Activated CD4-positive, alpha-beta T cell treated with anti-CD3 and anti-CD28 coated beads, Interleukin-2, Interleukin-6, amounts not matched to agents 100 ng/mL and 50 ng/mL, durations not matched to agents 16 hours and 8 hours (primary cell): ENCODE results near the gene GCHFR.
A peak's percentile ranks its signal among the peaks of the same experiment; 100 is the strongest.

Source experiments
- DNase-seq: peaks from one replicate; pipeline ENCODE4 v3.0.0-alpha.2; 2020

GCHFR gene

DNA sequence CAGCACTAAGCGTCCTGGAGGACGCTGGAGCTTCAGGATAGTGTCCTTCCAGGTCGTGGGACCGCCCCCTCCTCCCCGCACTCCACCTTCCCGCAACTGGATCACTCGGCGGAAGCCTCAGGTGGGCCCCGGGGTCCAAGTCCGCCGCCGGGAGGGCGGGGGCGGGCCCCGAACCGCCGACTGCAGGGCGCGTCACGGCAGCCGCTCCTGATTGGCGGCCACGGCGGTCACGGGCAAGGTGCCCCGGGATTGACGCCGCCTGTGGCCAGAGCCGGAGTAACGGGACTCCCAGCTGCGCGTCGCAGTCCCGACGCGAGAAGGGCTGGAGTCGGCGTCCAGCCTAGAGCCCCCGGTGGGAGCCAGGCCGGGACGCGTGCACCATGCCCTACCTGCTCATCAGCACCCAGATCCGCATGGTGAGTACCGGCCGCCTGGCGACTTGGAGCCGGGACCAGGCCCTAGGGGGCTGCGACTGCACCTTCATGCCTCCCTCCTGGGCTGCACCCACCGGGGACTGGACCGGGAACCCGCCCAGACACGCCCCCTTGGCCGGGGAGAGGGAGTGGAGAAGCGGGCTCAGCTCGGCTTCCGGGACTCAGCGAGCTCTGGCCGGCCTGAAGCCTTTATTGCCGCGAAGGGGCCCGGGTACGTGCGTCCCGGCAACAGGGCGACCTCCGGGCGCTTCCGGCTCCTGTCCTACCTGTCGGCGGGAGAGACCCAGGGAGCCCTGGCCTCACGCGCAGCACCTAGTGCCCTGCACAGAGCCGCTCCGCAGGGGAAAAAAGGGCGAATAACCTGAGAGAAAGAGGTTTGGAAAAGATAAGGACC, at the start of gene GCHFR:
Gene GCHFR, plus strand, starts transcription at position 268 of the 828 bp plus-strand sequence. Its CDS starts 113 bp downstream, at position 381.
- peak; percentile 76 for DNase-seq

DNA sequence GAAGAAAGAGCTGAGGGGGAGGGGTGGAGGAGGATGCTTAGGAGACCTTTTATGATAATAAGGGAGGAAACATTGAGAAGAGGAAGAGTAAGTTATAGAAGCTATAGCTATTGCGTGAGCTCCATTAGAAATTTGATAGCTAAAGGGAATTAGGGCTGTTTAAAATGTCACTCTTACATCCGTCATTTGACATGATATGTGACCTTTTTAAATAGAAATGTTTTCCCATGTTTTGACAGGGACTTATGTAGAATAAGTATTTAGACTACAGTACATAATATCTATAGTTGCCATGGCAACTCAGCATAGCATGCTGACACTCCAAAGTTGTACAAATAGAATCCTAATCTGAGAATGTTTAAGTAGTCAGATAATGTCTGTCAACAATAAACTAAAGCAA, 49.7 kb upstream of the GCHFR start:
- DNase-seq, result no peak

DNA sequence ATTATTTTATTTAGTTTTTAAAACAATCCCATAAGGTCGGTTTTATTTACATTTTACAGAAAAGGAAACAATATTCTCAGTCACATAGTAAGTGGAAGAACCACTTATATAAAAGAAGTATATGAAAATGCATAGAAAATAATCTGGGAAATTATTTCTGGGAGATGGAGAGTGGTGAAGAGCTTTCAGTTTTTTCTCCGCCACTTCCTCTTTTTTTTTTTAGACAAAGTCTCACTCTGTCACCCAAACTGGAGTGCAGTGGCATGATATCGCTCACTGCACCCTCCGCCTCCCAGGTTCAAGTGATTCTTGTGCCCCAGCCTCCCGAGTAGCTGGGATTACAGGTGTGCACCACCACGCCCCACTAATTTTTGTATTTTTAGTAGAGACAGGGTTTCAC, 47.7 kb upstream of the GCHFR start:
- DNase-seq, result no peak

DNA sequence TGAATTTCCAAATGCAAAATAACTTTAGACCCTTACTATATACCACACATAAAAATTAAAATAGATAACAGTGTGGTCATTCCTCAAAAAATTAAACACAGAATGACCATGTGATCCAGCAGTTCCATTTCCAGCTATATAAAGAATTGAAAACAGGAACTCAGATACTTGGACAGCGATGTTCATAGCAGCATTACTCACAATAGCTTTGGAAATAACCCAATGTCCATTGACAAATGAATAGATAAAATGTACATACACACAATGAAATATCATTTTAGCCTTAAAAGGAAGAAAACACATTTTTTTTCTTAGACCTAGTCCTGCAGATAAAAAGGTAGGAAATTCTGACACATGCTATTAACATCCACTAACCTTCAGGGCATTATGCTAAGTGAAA, 42.2 kb upstream of the GCHFR start:
- no peak for DNase-seq

DNA sequence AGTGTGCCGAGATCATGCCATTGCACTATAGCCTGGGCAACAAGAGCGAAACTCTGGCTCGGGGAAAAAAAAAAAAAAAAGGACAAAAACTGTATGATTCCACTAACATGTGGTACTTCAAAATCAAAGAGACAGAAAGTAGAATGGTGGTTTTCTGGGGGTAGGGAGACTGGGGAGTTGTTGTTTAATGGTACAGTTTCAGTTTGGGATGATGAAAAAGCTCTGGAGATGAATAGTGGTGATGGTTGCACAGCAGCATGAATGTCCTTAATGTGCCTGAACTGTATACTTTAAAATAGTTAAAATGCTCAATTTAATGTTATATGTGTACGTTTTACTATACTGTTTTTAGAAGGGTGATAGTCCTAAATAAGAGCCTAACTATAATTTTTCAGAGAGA, 41.5 kb upstream of the GCHFR start:
- DNase-seq, result no peak

DNA sequence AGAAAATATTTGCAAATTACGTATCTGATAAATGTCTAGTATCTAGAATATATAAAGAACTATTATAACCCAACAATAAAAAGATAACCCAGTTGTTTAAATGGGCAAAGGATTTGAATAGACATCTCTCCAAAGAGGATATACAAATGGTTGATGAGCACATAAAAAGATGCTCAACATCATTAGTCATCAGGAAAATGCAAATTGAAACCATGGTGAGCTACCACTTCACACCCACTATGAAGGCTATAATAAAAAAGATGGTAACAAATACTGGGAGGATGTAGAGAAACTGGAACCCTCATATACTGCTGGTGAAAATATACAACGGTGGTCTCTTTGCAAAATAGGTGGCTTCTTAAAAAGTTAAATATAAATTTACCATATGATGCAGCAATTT, 40.9 kb upstream of the GCHFR start:
- DNase-seq, result peak; percentile 14

DNA sequence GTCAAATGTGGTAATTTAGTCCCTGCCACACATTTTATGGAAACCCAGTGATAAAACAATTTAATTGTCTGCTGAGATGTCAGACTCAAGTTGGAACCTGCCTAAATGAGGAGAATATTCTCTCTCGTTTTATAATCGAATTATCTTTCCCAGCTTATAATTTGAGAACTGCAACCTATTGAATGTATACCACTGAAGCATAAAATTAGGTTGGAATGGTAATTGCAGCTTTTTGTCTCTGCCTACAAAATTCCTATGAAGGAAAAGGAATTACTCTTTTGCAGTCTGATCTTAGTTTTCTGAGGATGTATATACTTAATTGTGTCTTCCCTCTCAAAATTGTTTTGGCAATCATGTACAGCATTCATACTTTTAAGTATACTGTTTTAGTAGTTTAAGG, 39.9 kb upstream of the GCHFR start:
- DNase-seq, result no peak

DNA sequence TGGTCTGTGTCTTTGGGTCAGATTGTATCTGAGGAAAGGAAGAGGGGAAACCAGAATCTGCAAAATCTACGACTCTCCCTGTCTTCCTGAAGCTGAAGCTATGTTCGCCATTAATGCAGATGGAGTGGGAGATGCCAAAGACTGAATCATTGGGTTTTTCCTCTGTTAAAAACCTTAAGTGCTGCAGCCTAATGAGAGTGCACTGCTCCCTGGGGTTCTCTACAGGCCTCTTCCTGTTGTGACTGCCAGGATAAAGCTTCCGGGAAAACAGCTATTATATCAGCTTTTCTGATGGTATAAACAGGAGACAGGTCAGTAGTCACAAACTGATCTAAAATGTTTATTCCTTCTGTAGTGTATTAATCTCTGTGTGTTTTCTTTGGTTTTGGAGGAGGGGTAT, 32.8 kb upstream of the GCHFR start:
- no peak for DNase-seq

DNA sequence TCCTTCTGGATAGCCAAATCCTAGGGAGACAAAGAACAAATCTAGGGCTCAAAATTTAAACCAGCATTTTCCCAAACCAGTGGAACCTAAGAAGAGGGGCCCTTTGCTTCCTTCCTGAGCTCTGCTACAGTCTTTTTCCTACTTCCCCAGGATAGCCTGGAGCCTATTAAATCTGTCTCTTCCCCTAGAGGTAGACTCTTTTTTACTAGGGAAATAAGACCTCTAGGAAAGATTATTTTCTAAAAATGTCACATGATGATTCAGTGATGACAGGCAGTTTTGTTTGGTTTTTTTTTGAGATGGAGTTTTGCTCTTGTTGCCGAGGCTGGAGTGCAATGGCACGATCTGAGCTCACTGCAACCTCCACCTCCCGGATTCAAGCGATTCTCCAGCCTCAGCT, 27.3 kb upstream of the GCHFR start:
- no peak for DNase-seq

DNA sequence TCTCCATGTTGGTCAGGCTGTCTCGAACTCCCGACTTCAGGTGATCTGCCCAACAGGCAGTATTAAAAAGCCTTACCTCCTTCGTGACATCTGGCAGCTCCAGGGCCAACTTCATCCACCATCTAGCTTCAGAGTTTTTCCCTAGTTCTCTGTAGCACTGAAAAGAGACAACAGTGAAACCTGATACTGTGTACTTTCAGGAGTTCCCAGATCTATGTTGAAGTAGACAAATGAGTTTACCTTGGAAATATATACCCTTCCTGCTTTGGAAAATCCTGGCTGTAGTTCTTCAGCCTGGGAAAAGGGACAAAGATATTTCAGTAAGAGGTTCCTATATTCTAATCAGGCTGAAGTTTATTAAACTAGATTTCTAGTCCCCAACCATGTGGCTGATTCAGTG, 26.8 kb upstream of the GCHFR start:
- DNase-seq, result no peak

DNA sequence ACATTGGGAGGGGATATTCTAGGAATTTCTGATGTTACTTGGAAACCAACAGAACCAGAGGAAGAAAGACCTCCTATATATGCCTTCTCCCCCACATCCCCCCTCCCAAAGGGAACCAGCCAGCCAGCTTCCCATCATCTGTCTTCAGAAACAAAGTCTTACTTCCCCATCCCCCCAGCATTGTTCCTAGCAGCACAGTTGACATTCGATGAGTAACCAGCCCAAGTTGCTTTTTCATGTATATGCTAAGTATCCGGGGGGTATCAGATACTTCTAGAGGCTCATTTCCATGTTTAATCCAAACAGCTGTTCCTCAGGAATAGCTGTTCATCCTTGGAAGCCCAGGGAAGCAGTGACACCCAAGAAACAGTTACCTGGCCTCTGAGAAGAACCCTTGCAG, 24.8 kb upstream of the GCHFR start:
- no peak for DNase-seq

DNA sequence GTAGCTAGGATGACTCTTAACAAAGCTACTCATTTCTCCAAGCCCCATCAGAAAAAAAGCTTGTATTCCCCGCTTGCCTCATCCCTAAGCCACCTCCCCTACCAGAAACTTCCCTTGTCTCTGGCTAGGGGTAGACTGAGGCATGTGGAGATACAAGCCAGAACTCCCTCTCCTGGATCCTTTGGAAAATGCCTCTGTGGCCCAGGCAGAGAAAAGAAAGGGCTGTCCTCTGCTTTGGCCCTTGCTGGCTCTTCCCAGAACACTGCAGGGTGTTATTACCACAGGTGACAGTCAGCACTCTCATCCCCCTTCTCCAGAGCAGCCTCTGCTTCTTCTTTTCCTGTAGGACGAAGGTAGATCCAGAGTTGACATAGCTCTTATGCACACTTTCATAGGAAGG, 24.0 kb upstream of the GCHFR start:
- no peak for DNase-seq

DNA sequence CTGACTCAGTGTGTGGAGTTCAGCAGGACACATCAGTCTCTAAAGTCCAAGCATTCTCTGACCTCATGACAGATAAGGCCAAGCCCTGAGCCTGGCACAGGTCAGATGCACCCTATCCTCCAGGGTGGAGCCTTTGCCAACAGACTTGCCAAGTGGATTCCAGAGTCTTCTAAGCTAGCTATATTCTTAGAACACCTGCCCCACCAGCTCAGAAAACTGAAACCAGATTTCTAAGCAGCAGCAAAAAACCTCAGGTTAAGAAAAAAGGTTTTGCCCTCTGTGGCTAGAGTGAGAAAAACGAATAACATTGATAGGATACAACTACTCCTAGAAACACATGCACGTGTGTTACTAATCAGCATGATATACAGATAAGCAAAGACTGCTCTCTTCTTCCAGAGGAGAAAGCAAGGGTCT, 20.4 kb upstream of the GCHFR start:
- peak; percentile 43 for DNase-seq

DNA sequence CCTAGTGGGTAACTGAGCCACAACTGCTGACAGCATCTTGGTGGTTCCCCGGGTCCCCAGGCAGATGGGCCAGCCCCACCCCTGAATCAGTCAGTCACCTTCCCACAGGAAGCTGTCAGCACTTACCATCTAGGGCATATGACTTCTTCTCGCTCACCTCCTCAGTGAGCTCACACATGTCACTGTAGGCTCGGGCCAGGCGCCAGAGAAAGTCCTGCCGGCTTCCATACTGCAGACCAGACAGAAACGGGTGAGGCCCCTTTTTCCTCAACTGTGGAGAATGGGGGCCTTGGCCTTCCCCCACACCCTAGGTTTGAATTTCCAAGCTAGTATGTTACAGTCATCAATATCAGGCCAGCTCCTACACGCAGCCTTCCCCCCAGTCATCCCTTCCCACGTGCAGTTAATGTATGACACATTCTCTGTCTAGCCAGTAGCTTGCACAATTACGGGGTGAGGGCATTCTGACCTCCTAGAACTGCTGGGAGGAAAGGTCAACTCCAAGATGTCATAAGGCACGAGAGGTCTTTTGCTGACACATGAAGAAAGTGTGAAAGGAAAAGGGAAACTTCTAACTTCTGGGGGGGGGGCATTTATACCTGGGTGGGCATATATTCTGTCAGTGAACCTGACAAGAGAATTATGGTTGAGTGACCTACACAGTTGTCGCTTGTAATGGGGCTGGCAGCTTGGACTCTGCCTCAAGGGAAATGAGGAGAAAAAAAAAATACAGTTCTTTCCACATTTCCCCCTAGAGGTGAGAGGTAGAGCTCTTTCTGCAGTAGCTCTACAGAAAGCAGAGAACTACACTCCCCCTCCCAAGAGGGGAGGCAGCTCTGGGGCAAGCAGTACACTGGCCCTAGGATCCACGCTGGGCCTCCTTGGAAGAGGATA, 19.7 kb upstream of the GCHFR start:
- peak; percentile 81 for DNase-seq

DNA sequence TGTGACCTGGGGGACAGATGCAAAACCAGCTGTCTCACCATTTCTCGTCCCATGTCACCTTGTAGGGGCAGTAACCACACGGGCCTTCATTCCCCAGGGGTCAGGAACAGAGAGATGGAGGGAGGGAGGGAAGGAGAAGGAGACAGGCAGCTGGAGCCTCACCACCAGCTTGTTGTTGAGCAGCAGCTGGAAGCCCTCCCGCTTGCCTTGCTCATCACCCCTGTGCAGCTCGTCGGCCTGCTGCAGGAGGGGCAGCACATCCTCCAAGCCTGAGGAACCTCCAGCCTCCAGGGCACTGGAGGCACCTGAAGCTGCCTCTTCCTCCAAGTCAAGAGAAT, 19.1 kb upstream of the GCHFR start:
- no peak for DNase-seq

DNA sequence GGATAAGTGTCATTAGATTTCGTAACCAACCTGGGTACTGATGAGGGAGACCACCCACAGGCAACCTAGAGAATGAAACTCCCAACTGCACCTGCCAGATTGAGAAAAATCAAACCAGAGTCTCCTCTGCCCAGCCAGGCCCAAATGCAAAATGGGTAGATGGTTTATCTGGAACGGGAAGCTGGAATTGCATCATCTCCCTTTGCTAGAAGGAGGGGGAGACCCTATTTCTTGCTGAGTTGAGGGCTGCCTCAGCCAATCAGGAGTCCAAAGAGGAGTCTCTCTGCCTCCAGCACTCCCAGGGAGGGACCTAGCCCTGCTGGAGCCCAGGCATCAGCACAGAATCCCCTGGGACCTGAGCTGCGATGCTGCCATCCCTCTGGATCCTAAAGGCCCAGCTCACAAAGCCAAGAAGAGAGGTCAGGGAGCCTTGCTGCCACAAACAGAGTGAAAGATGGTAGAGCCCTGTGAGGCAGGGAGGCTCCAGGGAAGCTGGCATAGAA, 16.9 kb upstream of the GCHFR start:
- no peak for DNase-seq

DNA sequence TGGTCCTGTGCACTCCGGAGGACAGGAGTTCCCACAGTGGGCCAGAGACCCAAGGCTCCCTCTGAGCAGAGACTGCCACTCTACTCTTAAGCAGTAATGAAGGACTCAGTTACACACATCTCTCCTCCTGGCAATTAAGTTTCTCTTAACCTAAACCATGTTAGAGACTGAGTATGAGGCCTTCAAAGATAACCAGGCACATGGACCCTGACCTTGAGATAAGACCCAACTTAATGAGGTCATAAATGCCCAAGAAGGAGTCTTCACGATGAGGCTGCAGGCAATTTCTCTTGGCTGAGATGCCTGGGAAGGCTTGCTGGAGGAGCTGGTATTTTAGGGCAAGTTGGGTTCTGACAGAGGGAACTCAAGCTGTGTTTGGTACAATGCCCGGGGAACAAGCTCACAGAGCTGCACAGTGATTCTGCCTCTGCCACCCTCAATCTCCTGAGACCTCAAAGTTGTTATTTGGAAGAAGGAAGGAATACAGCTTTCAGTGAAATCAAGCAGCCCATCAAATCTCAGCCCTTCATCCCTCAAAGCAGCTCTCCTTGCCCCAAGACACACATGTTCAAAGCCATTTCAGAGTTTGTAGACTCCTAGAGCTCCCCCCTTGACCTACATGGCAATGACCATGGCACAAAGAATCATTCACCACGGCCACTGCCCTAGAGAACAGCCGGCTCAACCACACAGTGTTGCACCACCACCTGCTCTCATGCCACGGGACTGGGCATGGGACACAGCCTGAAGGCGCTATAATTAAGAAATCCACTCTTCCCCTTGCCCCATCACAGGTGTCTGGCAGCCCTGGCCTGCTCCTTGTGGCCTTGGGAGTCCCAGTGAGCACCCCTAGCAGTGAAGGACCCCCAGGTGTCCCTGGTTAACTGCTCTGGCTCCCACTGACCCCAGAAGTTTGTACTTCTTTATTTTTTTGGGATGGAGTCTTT, 15.9 kb upstream of the GCHFR start:
- no peak for DNase-seq

DNA sequence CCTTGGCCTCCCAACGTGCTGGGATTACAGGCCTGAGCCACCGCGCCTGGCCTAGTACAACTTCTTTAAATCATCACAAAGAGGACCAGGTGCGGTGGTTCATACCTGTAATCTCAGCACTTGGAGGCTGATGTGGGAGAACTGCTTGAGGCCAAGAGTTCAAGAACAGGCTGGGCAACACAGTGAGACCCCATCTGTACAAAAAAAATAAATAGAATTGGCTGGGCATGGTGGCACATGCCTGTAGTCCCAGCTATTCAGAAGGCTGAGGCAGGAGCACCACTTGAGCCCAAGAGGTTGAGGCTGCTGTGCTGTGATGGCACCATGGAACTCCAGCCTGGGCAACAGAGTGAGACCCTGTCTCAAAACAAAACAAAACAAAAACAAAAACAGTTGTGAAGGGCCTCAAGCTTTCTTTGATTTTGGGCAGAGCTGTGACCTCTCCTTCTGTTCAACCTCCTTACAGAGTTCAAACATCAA, 14.7 kb upstream of the GCHFR start:
- no peak for DNase-seq

DNA sequence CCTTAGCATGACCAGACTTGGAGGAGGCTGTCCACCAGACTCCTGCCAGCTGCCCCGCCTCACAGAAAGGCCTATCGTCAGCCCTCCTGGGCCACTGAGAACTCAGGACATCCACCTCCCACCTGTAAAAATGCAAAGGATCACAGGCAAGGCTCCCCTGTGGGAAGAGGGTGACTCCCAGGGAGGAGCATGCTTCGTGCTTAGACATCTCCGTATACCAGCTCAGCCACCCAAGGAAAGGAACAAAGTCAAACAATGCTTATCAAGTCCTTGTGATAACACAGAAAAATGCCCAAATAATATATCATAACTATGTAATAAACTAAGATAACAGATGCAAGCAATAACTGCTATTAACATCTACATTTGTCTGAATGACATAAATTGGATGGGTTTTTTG, 13.0 kb upstream of the GCHFR start:
- DNase-seq, result no peak

DNA sequence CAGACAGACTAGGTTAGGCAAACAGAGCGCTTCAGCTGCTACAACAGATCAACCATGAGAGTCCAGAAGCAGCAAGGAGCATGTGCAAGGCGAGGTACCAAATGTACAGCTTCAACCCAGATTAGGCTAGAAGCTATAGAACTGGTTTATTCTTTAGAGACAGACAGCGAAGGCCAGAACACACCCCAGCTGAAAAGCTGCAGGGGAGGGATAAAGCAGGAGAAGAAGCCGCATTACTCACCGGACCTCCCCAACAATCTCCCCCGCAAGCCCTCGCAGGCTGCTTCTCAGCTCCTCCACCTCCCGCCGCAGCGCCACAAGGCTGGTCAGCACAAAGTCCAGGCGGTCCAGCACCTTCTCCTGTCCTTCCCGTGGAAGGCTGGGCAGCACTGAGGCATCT, 12.1 kb upstream of the GCHFR start:
- no peak for DNase-seq

DNA sequence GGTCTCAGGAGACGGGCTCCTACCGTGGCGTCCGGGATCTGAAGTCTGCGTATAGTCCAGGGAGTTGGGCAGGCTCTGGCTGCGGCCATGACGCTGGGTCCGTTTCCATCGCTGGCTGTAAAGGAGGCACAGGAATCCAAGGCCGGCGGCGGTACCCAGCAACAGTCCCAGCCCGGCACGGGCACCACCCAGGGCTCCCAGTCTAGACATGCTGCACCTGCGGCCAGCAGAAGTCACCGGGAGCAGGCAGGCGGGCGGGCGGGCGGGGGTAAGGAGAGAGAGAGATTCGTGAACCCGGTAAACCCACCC, 9.3 kb upstream of the GCHFR start:
- peak; percentile 22 for DNase-seq

DNA sequence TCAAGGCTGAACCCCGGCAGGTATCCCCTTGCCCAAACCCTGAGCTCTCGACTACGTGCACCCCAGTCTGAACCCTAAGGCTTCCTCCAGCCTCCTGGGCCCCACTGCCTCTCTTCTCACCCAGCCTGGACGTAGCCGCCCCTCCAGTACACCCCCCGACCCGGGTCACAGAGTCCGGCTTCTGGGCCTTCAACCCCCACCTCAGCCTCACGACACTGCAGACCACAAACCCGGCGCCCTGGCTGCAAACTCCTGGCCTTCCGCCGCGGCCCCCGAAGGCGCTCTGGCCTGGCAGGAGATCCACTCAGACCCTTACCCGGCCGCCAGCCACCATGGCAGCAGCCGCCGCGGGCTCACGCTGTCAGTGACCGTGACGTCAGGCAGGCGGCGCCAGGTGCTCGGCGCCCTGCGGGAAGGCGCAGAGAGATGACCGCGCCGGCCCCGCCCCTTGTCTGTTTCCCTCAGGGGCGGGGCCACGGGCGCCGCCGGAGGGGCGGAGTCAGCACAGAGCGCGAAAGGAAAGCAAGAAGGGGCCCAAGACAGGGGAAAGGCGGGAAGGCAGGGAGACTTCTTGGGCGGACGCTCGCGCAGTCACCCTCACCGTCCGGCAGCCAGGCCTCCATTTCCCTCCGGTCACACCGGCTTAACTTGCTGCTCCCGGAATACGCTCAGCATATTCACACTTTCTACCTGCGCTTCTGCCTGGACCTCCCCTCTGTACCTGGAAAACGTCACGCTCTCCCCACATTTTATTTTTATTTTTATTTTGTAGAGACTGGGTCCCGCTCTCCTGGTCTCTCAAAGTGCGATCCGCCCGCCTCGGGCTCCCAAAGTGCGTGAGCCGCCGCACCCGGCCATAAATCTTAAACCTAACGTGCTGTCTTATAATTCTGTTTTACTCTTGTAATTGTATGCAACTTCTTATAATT, 8.7 kb upstream of the GCHFR start, which contains the start of gene RMDN3:
Gene RMDN3, minus strand, starts transcription at position 372 of the 929 bp plus-strand sequence. CDS start 471 bp downstream, outside the sequence.
- DNase-seq, result peak; percentile 97
